Immature natural killer cell (primary cell): ENCODE measurements around the gene RPS8. TPM values are rescaled to one million over a fixed set of nuclear protein-coding genes. Genes with fewer than 3 reads are reported as not detected.

Source experiments
- DNase-seq, 3 donors: peaks; one replicate each; pipeline ENCODE4 v3.0.0; 2022; ENCODE audit warnings: mixed read lengths in 1 of 3
- H3K27ac Mint-ChIP-seq, 6 donors: one replicate each; pipeline ENCODE4 v1.8.0; 2020; ENCODE audit warnings: mixed read lengths in 6 of 6, mild to moderate bottlenecking in 5 of 6, inconsistent platforms in 4 of 6, moderate library complexity in 3 of 6
- H3K27me3 Mint-ChIP-seq, 3 donors: one replicate each; pipeline ENCODE4 v1.8.0; 2020 to 2021; ENCODE audit warnings: low read depth in 3 of 3, mild to moderate bottlenecking in 3 of 3, mixed read lengths in 3 of 3, moderate library complexity in 3 of 3, inconsistent platforms in 1 of 3
- H3K36me3 Mint-ChIP-seq, 3 donors: one replicate each; pipeline ENCODE4 v1.8.0; 2020; ENCODE audit warnings: mixed read lengths in 3 of 3, inconsistent platforms in 2 of 3, mild to moderate bottlenecking in 2 of 3
- H3K4me1 Mint-ChIP-seq, 2 donors: one replicate each; pipeline ENCODE4 v1.8.0; 2020; ENCODE audit warnings: inconsistent platforms in 2 of 2, mild to moderate bottlenecking in 2 of 2, mixed read lengths in 2 of 2, moderate library complexity in 1 of 2
- H3K4me3 Mint-ChIP-seq, 5 donors: one replicate each; pipeline ENCODE4 v1.8.0; 2020; ENCODE audit warnings: mild to moderate bottlenecking in 5 of 5, mixed read lengths in 5 of 5, inconsistent platforms in 3 of 5, moderate library complexity in 3 of 5
- H3K9me3 Mint-ChIP-seq, 6 donors: one replicate each; pipeline ENCODE4 v1.8.0; 2020; ENCODE audit warnings: mild to moderate bottlenecking in 6 of 6, mixed read lengths in 6 of 6, inconsistent platforms in 4 of 6, moderate library complexity in 3 of 6
- polyA plus RNA-seq, 3 donors: library from polyadenylated mRNA; unstranded; fragments of 300-500 nt; fragmentation: Illumina TruSeq; gene quantifications; one replicate each; pipeline ENCODE4 v1.2.3, GENCODE V29; 2021

RPS8 gene
- polyA plus RNA-seq, 3 donors from 2014 or later, result 412 to 772 (median 474) TPM

DNA sequence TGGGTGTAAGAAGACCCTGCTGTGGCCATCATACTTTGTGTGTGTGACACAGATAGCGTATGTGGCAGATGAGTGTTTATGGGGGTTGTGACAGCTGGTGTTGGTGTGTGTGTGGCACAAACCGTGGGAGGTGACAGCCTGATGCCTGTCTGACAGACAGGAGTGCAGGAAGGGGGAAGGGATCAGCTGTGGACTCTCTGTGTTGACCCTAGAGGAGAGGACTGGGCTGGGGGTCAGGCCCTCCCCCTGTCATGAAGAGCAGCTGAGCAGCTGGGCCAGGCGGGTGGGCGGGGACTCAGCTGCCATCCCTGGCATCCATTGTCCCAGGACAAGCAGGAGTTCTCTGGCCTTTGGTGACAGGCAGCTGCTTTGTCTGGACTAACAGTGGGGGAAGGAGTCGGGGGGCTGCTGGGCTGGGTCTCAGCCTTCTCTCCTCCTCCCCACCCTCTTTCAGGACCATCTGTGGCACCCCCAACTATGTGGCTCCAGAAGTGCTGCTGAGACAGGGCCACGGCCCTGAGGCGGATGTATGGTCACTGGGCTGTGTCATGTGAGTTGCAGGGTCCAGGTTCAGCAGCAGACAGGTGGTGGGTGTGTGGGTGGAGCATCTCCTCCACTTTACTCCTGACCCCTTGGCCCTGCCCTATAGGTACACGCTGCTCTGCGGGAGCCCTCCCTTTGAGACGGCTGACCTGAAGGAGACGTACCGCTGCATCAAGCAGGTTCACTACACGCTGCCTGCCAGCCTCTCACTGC lies 27.1 kb downstream of the RPS8 start:
- Mint-ChIP-seq H3K27me3 (peaks cover 2 to 7% (median 2%) of the 10 kb centered on the region in 3 donors), H3K4me1 (peaks cover 28 to 30% of the 10 kb centered on the region in 2 donors), H3K27ac (peak overlapping the region in 3 of 6 donors; percentile 6 to 58 (median 32)), H3K9me3 (no peaks in the 10 kb centered on the region), H3K4me3 (peak overlapping the region in 3 of 5 donors; percentile 18 to 46 (median 46)), H3K36me3 (peaks cover 0 to 3% (median 0%) of the 10 kb centered on the region in 3 donors)
- no peak for DNase-seq

DNA sequence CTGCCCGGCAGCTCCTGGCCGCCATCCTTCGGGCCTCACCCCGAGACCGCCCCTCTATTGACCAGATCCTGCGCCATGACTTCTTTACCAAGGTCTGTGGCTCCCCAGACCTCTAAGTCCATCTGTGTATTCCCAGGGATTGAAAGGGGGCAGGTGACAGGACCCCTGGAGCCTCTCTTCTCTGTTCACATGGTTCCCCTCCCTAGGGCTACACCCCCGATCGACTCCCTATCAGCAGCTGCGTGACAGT lies 27.6 kb downstream of the RPS8 start:
- Mint-ChIP-seq H3K27ac (peak overlapping the region in 2 of 6 donors; percentile 53 to 58), H3K36me3 (peaks cover 0 to 3% (median 0%) of the 10 kb centered on the region in 3 donors), H3K9me3 (no peaks in the 10 kb centered on the region), H3K4me3 (no peak overlapping the region), H3K27me3 (peaks cover 2 to 7% (median 2%) of the 10 kb centered on the region in 3 donors), H3K4me1 (peaks cover 33 to 35% of the 10 kb centered on the region in 2 donors)
- DNase-seq, result no peak

DNA sequence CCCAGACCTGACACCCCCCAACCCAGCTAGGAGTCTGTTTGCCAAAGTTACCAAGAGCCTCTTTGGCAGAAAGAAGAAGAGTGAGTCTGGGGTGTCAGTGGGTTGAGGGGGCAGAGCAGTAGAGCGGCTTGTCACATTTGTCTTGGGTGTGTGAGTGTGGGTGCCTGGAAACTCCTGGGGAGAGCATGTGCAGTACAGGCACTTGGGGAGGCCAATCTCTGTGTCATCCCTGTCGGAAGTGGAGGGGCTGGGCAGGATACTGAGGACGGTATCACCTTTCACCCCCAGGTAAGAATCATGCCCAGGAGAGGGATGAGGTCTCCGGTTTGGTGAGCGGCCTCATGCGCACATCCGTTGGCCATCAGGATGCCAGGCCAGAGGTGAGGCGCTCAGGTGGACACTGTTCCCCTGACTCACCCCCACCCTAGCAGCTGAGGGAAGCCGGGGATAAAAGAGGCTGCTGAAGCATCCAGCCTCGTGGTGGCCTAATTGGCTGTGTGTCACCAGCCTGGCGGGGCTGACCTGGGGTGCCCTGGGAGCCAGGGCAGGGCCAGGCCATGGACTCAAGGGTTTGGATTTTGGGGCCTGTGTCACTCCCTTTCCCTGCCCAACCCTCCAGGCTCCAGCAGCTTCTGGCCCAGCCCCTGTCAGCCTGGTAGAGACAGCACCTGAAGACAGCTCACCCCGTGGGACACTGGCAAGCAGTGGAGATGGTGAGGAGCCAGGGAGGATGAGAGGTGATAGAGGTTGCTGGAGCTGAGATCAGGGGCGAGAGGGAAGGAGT lies 28.2 kb downstream of the RPS8 start:
- Mint-ChIP-seq H3K4me1 (peaks cover 31 to 39% of the 10 kb centered on the region in 2 donors), H3K27me3 (peaks cover 2 to 7% (median 2%) of the 10 kb centered on the region in 3 donors), H3K36me3 (peaks cover 0 to 3% (median 0%) of the 10 kb centered on the region in 3 donors), H3K9me3 (no peaks in the 10 kb centered on the region), H3K4me3 (no peak overlapping the region), H3K27ac (peak overlapping the region in 4 of 6 donors; percentile 17 to 58 (median 42))
- DNase-seq, result no peak

DNA sequence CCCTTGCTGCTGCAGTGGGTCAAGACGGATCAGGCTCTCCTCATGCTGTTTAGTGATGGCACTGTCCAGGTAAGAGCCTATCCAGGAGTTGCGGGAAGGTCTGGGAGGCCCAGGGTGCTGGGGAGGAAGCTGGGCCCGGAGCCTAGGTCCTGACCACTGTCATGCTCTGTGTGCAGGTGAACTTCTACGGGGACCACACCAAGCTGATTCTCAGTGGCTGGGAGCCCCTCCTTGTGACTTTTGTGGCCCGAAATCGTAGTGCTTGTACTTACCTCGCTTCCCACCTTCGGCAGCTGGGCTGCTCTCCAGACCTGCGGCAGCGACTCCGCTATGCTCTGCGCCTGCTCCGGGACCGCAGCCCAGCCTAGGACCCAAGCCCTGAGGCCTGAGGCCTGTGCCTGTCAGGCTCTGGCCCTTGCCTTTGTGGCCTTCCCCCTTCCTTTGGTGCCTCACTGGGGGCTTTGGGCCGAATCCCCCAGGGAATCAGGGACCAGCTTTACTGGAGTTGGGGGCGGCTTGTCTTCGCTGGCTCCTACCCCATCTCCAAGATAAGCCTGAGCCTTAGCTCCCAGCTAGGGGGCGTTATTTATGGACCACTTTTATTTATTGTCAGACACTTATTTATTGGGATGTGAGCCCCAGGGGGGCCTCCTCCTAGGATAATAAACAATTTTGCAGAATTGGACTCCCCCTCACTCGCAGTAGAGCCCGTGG lies 30.1 kb downstream of the RPS8 start:
- H3K4me3 Mint-ChIP-seq, result no peak overlapping the region
- peaks cover 32 to 47% of the 10 kb centered on the region in 2 donors for H3K4me1 Mint-ChIP-seq
- H3K27ac Mint-ChIP-seq, result peak overlapping the region in 2 of 6 donors; percentile 70 to 76
- H3K27me3 Mint-ChIP-seq, result peaks cover 0 to 7% (median 5%) of the 10 kb centered on the region in 3 donors
- no peaks in the 10 kb centered on the region for H3K9me3 Mint-ChIP-seq
- H3K36me3 Mint-ChIP-seq, result peaks cover 0 to 3% (median 0%) of the 10 kb centered on the region in 3 donors
- DNase-seq, result no peak

DNA sequence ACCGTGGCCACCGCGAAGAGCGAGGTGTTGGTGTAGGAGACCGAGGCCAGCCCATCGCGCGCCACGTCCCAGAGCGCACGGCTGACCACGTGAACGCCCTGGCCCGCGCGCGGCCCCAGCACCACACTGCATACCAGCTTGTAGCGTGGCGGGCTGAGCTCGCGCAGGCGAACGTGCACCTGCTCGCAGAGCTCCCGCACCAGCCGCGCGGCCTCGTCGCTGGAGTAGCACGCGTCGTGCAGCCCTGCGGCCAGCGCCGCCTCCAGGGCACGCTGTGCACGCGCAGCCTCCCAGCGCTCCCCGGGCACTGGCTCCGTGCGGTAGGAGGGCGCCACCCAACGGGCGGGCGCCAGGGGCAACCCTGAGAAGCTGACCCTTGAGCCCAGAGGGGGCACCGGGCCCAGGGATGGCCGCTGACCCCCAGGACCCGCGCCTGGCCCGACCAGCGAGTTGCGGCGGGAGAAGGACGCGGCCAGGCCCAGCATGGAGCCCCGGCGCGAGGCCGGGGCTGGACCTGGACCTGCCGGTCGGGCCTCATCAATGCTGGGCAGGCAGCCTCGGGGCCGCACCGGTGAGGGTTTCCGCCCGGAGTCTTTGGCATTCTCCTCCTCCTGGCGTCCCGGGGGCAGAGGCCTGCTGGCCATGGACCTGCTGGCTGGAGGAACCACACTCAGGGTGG lies 30.8 kb downstream of the RPS8 start:
- Mint-ChIP-seq H3K27ac (peak overlapping the region in 1 of 6 donors; percentile 97), H3K9me3 (no peaks in the 10 kb centered on the region), H3K4me3 (no peak overlapping the region), H3K36me3 (peaks cover 0 to 3% (median 0%) of the 10 kb centered on the region in 3 donors), H3K27me3 (peaks cover 0 to 7% (median 5%) of the 10 kb centered on the region in 3 donors), H3K4me1 (peaks cover 38 to 48% of the 10 kb centered on the region in 2 donors)
- DNase-seq, result no peak

DNA sequence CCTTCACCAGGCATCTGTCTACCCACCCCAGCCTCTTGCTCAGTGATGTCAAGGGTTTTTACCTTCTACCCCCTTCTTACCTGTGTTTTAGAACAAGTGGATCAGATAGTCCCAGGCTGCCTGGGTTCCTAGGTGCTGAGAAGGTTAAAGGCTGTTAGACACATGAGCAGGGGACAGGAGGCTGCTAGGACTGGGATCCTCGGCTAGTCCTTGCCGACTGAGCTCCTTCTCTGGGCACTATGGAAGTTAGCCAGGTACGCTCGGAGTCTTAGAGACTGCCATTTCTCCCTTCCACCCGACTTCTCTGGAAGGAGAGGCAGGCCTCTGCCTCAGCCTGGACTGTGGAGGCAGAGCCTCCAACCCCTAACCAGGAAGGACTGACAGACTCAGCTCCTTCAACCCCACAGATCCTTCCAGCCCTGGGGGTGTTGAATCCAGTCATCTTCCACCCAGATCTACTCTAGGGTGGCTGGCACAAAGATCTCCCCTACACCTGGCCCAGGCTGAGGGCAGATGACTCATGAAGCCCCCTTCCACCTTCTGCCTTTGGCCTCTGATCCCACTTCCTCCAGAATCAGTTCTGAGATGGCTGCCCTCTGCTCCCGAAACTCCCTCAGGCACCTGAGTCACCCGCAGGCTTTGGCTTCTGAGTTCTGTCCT lies 31.5 kb downstream of the RPS8 start, which contains the start of gene DYNLT4:
Gene DYNLT4 (minus strand): TSS at position 648 of the 660 bp plus-strand sequence. CDS start 683 bp downstream, outside the sequence.
- peak within 1 kb of the TSS in 4 of 5 donors; percentile 17 to 51 (median 42) for H3K4me3 Mint-ChIP-seq
- peak within 1 kb of the TSS; percentile 91 to 98 (median 96) for H3K27ac Mint-ChIP-seq
- peaks cover 0 to 7% (median 5%) of the 10 kb centered on the region in 3 donors for H3K27me3 Mint-ChIP-seq
- DNase-seq, result no peak
- H3K36me3 Mint-ChIP-seq, result peaks cover 0 to 3% (median 0%) of the 10 kb centered on the region in 3 donors
- H3K4me1 Mint-ChIP-seq, result peaks cover 40 to 49% of the 10 kb centered on the region in 2 donors
- no peaks in the 10 kb centered on the region for H3K9me3 Mint-ChIP-seq

DNA sequence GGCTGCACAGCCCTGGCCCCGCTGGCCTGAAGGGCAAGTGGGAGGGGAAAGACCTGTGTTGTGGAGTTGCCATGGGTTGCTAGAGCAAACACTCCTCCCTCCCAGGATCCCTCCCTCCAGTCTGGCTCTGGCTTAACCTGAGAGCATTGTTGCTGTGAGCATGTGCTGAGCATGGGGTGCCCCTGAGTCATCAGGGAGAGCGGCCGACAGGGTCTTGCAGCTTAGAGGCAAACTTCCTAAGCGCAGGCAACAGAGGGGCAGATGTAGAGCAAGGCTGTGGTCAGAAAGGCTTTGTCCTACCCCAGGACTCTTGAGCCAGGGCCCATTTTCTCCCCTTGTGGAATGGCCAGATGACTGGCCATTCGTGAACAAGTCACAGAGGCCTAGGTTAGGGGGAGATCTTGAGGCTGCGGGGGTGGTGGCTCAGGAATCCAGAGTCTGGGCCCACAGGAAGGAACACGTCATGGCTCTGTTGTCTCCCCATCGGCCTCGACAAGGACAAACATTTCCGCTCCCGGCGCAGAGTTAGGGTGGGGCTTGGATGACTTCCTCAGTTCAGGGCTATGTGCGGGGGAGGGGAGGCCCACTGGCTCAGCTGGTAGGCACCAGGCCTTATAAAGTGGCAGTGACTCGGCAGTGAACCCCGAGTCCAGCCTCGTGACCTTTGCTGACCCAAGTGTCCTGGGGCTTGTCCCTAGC lies 32.2 kb downstream of the RPS8 start:
- peaks cover 35 to 48% of the 10 kb centered on the region in 2 donors for H3K4me1 Mint-ChIP-seq
- H3K4me3 Mint-ChIP-seq, result peak overlapping the region in 4 of 5 donors; percentile 17 to 51 (median 42)

DNA sequence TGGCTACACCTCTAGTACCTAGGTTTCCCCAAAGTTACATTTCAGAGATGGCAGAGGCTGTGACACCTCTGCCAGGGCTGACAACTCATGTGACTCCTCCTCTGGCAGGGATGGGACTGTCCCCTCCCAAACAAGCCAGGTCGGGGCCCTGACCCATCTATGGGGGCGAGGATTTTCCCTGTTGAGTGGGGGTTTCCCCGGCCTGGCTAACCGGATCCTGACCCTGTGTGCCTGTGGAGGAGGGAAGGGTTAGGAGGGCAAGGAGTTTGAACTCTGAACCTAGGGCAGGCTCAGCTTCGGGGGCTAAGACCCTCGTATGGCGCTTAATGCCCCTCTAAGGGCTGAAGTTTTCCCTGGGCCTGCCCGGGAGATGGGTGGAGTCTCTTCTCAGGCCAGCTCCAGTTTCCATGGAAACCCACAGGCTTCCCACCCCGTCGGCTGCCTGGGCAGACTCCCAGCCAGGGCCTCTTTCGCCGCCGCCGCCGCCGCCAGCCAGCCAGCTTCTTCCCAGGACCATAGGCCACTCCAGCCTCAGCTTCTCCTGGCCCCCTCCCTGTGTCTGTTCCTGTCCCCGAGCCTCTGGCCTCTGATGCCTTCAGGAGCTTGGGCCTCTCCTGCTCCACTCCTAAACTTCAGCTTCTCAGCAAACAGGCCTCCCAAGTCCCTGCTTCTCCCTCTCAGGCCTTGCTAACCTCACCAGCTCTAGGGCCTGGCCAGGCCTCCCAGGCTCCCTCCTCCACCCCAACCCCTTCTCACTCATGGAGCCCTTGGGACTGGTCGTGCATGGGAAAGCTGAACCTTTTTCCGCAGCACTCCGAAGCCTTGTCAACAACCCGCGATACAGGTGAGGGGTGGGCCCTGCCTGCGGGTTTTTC lies 33.0 kb downstream of the RPS8 start, which contains the start of gene BTBD19:
Gene BTBD19 (plus strand): TSS at position 461 of the 875 bp plus-strand sequence. CDS start 298 bp downstream, at position 759.
- Mint-ChIP-seq H3K4me3 (peak within 1 kb of the TSS; percentile 56 to 76 (median 66)), H3K27me3 (peaks cover 0 to 7% (median 3%) of the 10 kb centered on the region in 3 donors), H3K9me3 (no peaks in the 10 kb centered on the region), H3K4me1 (peaks cover 35 to 50% of the 10 kb centered on the region in 2 donors), H3K27ac (peak within 1 kb of the TSS; percentile 91 to 98 (median 96)), H3K36me3 (peaks cover 0 to 3% (median 0%) of the 10 kb centered on the region in 3 donors)
- DNase-seq, result no peak

More for the DNA sequence above, 32.2 kb downstream of the RPS8 start:
- Mint-ChIP-seq H3K9me3 (no peaks in the 10 kb centered on the region), H3K36me3 (peaks cover 0 to 3% (median 0%) of the 10 kb centered on the region in 3 donors), H3K27ac (peak overlapping the region; percentile 91 to 98 (median 96)), H3K27me3 (peaks cover 0 to 7% (median 5%) of the 10 kb centered on the region in 3 donors)
- peak; percentile 46 to 61 (median 50) for DNase-seq

DNA sequence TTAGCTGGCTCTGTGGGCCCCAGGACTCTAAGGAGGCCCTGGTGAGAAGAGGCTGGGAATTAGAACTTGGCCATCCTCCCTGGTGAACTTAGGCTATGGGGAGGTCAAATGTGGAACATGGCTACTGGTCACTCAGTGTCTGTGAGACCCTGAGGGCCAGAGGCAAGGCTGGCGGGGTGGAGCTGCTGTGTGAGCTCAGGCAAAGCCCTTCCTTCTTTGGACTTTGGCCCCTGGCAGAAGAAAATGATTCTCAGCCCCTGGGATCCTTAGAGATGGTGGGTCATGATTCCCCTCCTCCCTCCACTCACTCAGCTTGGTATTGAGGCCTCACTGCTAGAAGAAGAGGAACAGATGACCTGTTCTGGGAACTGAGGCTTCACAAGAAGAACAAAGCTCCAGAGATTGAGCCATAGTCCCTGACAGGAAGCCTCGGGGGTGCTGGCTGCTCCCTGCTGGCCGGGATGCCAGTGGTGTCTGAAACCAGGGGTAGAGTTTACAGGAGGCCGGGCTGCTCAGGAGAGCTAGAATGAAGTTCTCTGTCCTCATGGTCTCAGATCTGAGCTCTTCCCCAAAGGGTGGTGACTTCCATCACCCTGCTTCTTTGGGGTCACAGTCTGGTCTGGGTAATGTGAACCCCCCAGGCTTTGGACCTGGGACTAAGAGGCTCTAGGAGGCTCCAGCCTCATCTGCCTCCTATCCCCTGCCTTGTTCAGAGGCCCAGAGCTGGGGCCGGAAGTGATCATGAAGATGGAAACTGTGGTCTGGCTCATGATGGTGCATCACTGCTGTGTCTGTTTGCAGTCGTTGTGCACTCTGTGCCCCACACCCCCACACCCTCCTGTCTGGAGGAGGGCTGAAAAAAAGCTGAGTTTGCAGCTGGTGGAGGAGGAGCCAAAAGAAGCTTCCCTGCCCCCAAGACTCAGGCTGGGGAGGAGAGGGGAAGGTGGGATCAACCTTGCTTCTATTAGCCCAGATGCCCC lies 33.9 kb downstream of the RPS8 start:
- peaks cover 41 to 56% of the 10 kb centered on the region in 2 donors for H3K4me1 Mint-ChIP-seq
- DNase-seq, result peak; percentile 73 to 82 (median 79)
- H3K9me3 Mint-ChIP-seq, result no peaks in the 10 kb centered on the region
- peak overlapping the region; percentile 56 to 76 (median 66) for H3K4me3 Mint-ChIP-seq
- peaks cover 0 to 7% (median 3%) of the 10 kb centered on the region in 3 donors for H3K27me3 Mint-ChIP-seq
- H3K27ac Mint-ChIP-seq, result peak overlapping the region; percentile 91 to 98 (median 96)
- peaks cover 0 to 3% (median 0%) of the 10 kb centered on the region in 3 donors for H3K36me3 Mint-ChIP-seq

DNA sequence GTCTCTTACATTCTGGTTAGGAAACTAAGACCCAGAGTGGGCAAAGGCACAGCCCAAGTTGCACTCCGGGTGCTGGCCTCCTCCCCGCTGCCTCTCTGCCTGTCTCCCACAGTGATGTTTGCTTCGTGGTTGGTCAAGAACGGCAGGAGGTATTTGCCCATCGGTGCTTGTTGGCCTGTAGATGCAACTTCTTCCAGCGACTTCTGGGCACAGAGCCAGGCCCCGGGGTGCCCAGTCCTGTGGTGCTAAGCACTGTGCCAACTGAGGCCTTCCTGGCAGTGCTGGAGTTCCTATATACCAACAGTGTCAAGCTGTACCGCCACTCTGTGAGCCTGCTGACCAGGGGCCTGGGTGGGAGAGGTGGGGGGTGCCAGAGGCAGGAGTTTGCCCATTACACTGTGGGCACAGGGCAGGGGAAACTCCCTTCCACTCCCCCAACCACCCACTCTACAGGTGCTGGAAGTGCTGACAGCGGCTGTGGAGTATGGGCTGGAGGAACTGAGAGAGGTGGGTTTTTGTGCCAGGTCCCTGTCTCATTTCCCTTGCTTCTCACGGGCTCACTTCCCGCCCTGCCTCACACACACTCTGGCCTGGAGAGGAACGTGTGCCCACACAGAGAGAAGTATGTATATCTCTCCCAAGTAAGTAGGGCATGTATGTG lies 34.9 kb downstream of the RPS8 start:
- Mint-ChIP-seq H3K9me3 (no peaks in the 10 kb centered on the region), H3K36me3 (peaks cover 0 to under 1% (median 0%) of the 10 kb centered on the region in 3 donors), H3K27ac (peak overlapping the region; percentile 67 to 98 (median 96)), H3K4me3 (no peak overlapping the region), H3K4me1 (peaks cover 49 to 62% of the 10 kb centered on the region in 2 donors), H3K27me3 (peaks cover 0 to 7% (median 7%) of the 10 kb centered on the region in 3 donors)
- DNase-seq, result no peak
